Ishikawa (cell line): ENCODE measurements around the gene SERPINB6.

Experiments
- CREB1 ChIP-seq: IDR thresholded peaks from 2 replicates; pipeline ENCODE4 v1.6.1; 2012; ENCODE audit warnings: low read depth
- EP300 ChIP-seq: IDR thresholded peaks from 2 replicates; pipeline ENCODE4 v1.6.1; 2012; ENCODE audit warnings: borderline replicate concordance
- TAF1 ChIP-seq: IDR thresholded peaks from 2 replicates; pipeline ENCODE4 v1.6.1; 2012; ENCODE audit warnings: low read depth, mild to moderate bottlenecking
- TF ChIP-seq, protein P1 (sequence below): IDR thresholded peaks from 2 replicates; pipeline ENCODE4 v1.6.1; 2012

DNA sequence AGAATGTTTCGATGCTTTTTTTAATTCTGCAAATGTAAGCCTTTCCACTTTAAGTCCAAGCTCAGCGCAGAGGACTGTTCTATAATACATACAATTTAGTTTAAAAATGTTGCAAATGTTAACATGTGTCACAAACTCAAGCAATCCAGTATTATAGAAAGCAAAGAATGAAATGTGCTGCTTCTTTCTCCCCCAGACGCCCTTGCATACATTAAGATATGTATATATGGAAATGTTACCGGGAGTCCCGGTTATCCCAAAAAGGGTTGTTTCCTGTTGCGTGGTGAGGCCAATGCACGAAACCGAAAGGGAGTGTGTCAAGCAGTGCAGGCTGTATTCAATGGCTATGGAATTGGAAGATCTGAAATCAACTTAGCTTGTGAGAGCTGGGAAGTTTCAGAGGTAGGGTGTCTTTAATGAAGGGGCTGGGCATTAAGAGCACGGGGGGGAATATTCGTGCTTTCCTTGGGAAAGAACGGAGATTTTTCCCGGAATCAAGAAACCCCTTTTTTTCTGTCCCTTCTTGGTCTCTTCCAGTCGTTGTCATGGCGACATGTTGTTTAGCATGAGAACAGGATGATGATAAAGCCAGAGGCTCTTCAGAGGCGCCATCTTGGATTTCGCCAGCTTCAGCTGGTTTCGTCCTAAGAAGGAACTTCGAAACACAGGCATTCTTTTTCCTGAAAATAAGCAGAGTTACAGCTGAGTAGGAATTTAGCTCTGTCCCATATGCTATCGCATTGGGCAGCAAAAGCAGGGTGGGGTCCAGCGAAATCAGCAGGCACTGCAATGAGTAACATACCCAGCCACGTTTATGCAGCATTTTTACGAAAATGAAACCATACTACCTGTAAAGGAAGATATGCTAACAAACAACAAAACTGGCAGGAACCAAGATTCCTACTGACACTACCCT lies 18.2 kb upstream of the SERPINB6 start:
- 0 out of 2 replicates have a peak, but pooled peaks have one; percentile 27 for TF ChIP-seq CREB1
- peak; percentile 43; the same call in 1 of the 2 replicates for TF ChIP-seq EP300
- TF ChIP-seq TAF1 = peak; percentile 93
- TF ChIP-seq, protein P1, sequence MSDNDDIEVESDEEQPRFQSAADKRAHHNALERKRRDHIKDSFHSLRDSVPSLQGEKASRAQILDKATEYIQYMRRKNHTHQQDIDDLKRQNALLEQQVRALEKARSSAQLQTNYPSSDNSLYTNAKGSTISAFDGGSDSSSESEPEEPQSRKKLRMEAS = peak; percentile 55
